K562 (cell line): Measurements from ENCODE around the gene BTBD1. TPM values are rescaled to one million over a fixed set of nuclear protein-coding genes. Genes with fewer than 3 reads are reported as not detected.

Experiments
- ATAC-seq: fragments of 200-7000 bp; cut with Tn5 transposase; 3 replicates; pipeline ENCODE4 v1.9.1; 2020; ENCODE audit warnings: moderate library complexity
- BruUV-seq: library from RNA; stranded (reverse); fragments of 400-500 nt; replicated peaks from 2 replicates; lab custom pipeline; 2021; lab: Mats Ljungman, UMichigan
- CTCF ChIA-PET: fragments of 300-600 bp; formaldehyde crosslinking; extraction: SDS; loops from one replicate; lab custom pipeline; 2021; ENCODE audit warnings: low intra/inter-chr PET ratio; lab: Yijun Ruan, JAX
- POLR2A ChIA-PET: fragments of 300-600, 350-650 bp; sonication (Branson Sonifier 250); formaldehyde crosslinking; extraction: SDS; loops from one replicate; lab custom pipeline; 2021; ENCODE audit warnings: antibody characterized with exemption, inconsistent platforms; lab: Yijun Ruan, JAX
- DNase-seq, 4 experiments: peaks; one replicate each; pipeline versions ENCODE4 v3.0.0 to v3.0.0-alpha.2; 2011 to 2018; ENCODE audit warnings: low spot score in 3 of 4, mixed read lengths in 3 of 4; ENCODE audit errors: extremely low read depth in 1 of 4
- FAIRE-seq: peaks from 2 replicates; lab custom pipeline; 2011; peaks lifted over from hg19 to GRCh38; lab: Jason Lieb, UNC
- H2AFZ ChIP-seq: 2 replicates; pipeline ENCODE4 v1.6.0; 2011; ENCODE audit warnings: low read depth, low read length, control low read depth, inconsistent platforms
- H3K27ac ChIP-seq: fragments of 200-600 bp; 3 replicates; pipeline ENCODE4 v1.8.0; 2011; ENCODE audit warnings: low read depth, mild to moderate bottlenecking, control low read depth, inconsistent platforms, low read length, moderate library complexity, mixed read lengths; ENCODE audit errors: extremely low read depth
- H3K27me3 ChIP-seq, 2 experiments: fragments of 300-600 bp in 1 of 2; 2 replicates in 1 of 2; 3 replicates in 1 of 2; pipeline versions ENCODE4 v1.6.0 to v1.8.0; 2011; ENCODE audit warnings: inconsistent platforms in 2 of 2, low read length in 2 of 2, mild to moderate bottlenecking in 1 of 2, mixed read lengths in 1 of 2, moderate library complexity in 1 of 2; ENCODE audit not compliant: control insufficient read depth in 2 of 2, insufficient read depth in 2 of 2
- H3K36me3 ChIP-seq: fragments of 300-600 bp; 3 replicates; pipeline ENCODE4 v1.8.0; 2011; ENCODE audit warnings: mild to moderate bottlenecking, low read length, inconsistent platforms; ENCODE audit not compliant: control insufficient read depth, insufficient read depth
- H3K4me1 ChIP-seq, 2 experiments: fragments of 200-600 bp in 1 of 2; replicated peaks in 1 of 2; 2 replicates in 1 of 2; 3 replicates in 1 of 2; pipeline versions ENCODE4 v1.5.1 to v1.8.0; 2011; ENCODE audit warnings: inconsistent platforms in 2 of 2, low read length in 2 of 2, mild to moderate bottlenecking in 1 of 2, mixed read lengths in 1 of 2, moderate library complexity in 1 of 2; ENCODE audit not compliant: control insufficient read depth in 2 of 2, insufficient read depth in 2 of 2
- H3K4me2 ChIP-seq: 2 replicates; pipeline ENCODE4 v1.6.1; 2011; ENCODE audit warnings: low read length, control low read depth, inconsistent platforms, mixed read lengths; ENCODE audit not compliant: insufficient read depth
- H3K4me3 ChIP-seq: fragments of 200-600 bp; sonication (generic), shearing (Covaris generic); 2 replicates; pipeline ENCODE4 v1.5.1; 2016; ENCODE audit warnings: control low read depth, inconsistent platforms
- H3K79me2 ChIP-seq: fragments of 200-600 bp; 3 replicates; pipeline ENCODE4 v1.8.0; 2011; ENCODE audit warnings: low read length, inconsistent platforms; ENCODE audit not compliant: control insufficient read depth, insufficient read depth
- H3K9ac ChIP-seq, 2 experiments: 2 replicates each; pipeline versions ENCODE4 v1.6.0 to v1.6.1; 2011; ENCODE audit warnings: low read depth in 2 of 2, low read length in 2 of 2, control low read depth in 1 of 2, inconsistent platforms in 1 of 2, mild to moderate bottlenecking in 1 of 2, mixed read lengths in 1 of 2; ENCODE audit not compliant: insufficient read depth in 1 of 2
- H3K9me1 ChIP-seq: one replicate; pipeline ENCODE4 v1.6.0; 2011; ENCODE audit warnings: inconsistent platforms, mild to moderate bottlenecking, low read length, moderate library complexity; ENCODE audit not compliant: control insufficient read depth, insufficient read depth
- H3K9me3 ChIP-seq: replicated peaks from 2 replicates; pipeline ENCODE4 v1.5.1; 2011; ENCODE audit warnings: low read depth, low read length, inconsistent platforms; ENCODE audit not compliant: control insufficient read depth, insufficient read depth
- H4K20me1 ChIP-seq: replicated peaks from 2 replicates; pipeline ENCODE4 v1.6.1; 2011; ENCODE audit warnings: low read length, inconsistent platforms, mixed read lengths; ENCODE audit not compliant: control insufficient read depth, insufficient read depth
- NFYB ChIP-seq: IDR thresholded peaks from 2 replicates; pipeline ENCODE4 v1.6.1; 2011; ENCODE audit warnings: mild to moderate bottlenecking, moderate library complexity; ENCODE audit not compliant: insufficient read length; ENCODE audit errors: extremely low read depth
- NRF1 ChIP-seq, 2 experiments: fragments of 450-650 bp; IDR thresholded peaks in 1 of 2; conservative IDR thresholded peaks in 1 of 2; 2 replicates each; pipeline ENCODE4 v1.6.1; 2014; ENCODE audit warnings: mild to moderate bottlenecking in 2 of 2
- WGBS: fragments of 100-300 bp; shearing (Covaris generic); methylation state at CpG from one replicate; pipeline ENCODE4 v1.1.6; 2016; ENCODE audit warnings: low coverage, mixed read lengths; ENCODE audit not compliant: insufficient coverage; ENCODE audit errors: missing lambda C conversion rate; 5-methylcytosine and 5-hydroxymethylcytosine counted together
- in situ Hi-C: fragments of 300-500 bp; cut with MboI; formaldehyde crosslinking; loops from 4 replicates; pipeline ENCODE4 v1.15.0; 2018; ENCODE audit warnings: inconsistent platforms, mixed read lengths
- intact Hi-C: fragments of 100-400 bp; cut with micrococcal nuclease; formaldehyde crosslinking; loops from 2 replicates; pipeline ENCODE4 v1.14.2; 2022
- polyA plus RNA-seq, 8 experiments: library from polyadenylated mRNA; depleted of rRNA in 4 of 8; stranded (reverse) in 5 of 8; unstranded in 3 of 8; fragments of >200 nt; fragmentation: Nextera tagmentation in 2 of 8; fragmentation: Illumina TruSeq in 1 of 8; extraction: Ambion mirVana in 2 of 8; extraction: Trizol in 1 of 8; gene quantifications; 2 replicates each; pipeline versions ENCODE4 v1.2.1 to v1.2.3, GENCODE V29; 2011 to 2014; ENCODE audit warnings: inconsistent platforms in 1 of 8, missing spikeins in 1 of 8
- total RNA-seq, 7 experiments: library from RNA; depleted of rRNA in 6 of 7; stranded (reverse); fragments of >200 nt in 6 of 7; fragmentation: Illumina TruSeq in 2 of 7; extraction: Trizol in 2 of 7; gene quantifications; 2 replicates each; pipeline versions ENCODE4 v1.2.1 to v1.2.3, GENCODE V29; 2011 to 2021; ENCODE audit warnings: low replicate concordance in 1 of 7
- TF ChIP-seq, protein P1 (sequence below), 2 experiments: fragments of 450-650 bp; formaldehyde crosslinking in 1 of 2; IDR thresholded peaks; 2 replicates each; pipeline versions ENCODE4 v1.4.0 to v1.6.1; 2014 to 2020; ENCODE audit warnings: mild to moderate bottlenecking in 2 of 2, borderline replicate concordance in 1 of 2, low read depth in 1 of 2

The BTBD1 gene
- total and polyA plus RNA-seq, 9 of the 15 experiments (the other 6 are each of a cell fraction or from before 2014, with no cell fraction given): 19.4 to 106 (median 90.4) TPM

DNA sequence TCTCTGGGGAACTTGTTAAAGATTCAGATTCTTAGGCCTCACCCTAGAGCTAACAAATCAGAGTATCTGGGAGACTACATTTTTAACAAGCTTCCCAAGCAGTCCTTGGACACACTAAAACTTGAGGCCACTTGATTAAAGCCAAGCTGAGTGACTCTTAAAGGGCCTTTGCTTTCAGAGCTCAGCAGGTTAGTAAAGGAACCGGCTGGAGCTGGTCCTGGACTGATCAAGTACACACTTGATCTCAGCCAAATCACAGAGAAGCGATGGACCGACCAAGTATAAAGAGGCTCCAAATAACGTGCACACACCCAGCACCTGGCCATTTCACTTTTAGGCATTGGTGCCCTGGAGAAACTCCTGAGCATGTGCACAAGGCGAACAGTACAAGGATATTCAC is 27.5 kb upstream of the BTBD1 start:
- in situ Hi-C loops: no loop called here
- POLR2A ChIA-PET: interaction anchor here (0.9 to 1.6 kb wide), 3 partner anchors 17 to 70 kb away, joined by 3 to 6 read pairs (median 4); partner anchors contain the start of gene BTBD1

More for the DNA sequence above, 27.5 kb upstream of the BTBD1 start:
- no TSS peak for BruUV-seq
- Histone ChIP-seq H3K36me3 (no peaks in the 10 kb centered on the region), H3K4me2 (no peak overlapping the region), H3K27ac (no peak overlapping the region), H3K27me3 (no peaks in the 10 kb centered on the region), H3K79me2 (no peaks in the 10 kb centered on the region), H2AFZ (peak overlapping the region; percentile 74), H3K4me1 (peaks cover 9 to 31% of the 10 kb centered on the region in 2 experiments), H3K9ac (no peak overlapping the region), H3K4me3 (no peak overlapping the region), H3K9me3 (no peaks in the 10 kb centered on the region), H3K9me1 (no peaks in the 10 kb centered on the region), H4K20me1 (no peaks in the 10 kb centered on the region)
- DNase-seq (no peak), FAIRE-seq (no peak), ATAC-seq (no peak)
- intact Hi-C loops: no loop called here
- WGBS: 55% methylated on average over 5 of the region's 5 CpGs
- CTCF ChIA-PET: no interaction called here
- TF ChIP-seq, protein P1, sequence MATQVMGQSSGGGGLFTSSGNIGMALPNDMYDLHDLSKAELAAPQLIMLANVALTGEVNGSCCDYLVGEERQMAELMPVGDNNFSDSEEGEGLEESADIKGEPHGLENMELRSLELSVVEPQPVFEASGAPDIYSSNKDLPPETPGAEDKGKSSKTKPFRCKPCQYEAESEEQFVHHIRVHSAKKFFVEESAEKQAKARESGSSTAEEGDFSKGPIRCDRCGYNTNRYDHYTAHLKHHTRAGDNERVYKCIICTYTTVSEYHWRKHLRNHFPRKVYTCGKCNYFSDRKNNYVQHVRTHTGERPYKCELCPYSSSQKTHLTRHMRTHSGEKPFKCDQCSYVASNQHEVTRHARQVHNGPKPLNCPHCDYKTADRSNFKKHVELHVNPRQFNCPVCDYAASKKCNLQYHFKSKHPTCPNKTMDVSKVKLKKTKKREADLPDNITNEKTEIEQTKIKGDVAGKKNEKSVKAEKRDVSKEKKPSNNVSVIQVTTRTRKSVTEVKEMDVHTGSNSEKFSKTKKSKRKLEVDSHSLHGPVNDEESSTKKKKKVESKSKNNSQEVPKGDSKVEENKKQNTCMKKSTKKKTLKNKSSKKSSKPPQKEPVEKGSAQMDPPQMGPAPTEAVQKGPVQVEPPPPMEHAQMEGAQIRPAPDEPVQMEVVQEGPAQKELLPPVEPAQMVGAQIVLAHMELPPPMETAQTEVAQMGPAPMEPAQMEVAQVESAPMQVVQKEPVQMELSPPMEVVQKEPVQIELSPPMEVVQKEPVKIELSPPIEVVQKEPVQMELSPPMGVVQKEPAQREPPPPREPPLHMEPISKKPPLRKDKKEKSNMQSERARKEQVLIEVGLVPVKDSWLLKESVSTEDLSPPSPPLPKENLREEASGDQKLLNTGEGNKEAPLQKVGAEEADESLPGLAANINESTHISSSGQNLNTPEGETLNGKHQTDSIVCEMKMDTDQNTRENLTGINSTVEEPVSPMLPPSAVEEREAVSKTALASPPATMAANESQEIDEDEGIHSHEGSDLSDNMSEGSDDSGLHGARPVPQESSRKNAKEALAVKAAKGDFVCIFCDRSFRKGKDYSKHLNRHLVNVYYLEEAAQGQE (IDR thresholded peaks at IDR 0.05; ENCODE audit: borderline replicate concordance): peak; percentile 67
- TF ChIP-seq, protein P1 (CRISPR knock-in tag; IDR thresholded peaks at IDR 0.05; ENCODE audit: low read depth): no peak
- TF ChIP-seq NFYB (no peak), NRF1 (conservative IDR thresholded peaks at IDR 0.05 in 1 of 2, IDR thresholded peaks at IDR 0.05 in 1 of 2) (peak; percentile 34 to 45; a peak in 1 of 4 replicates)
